H1 (cell line): ENCODE measurements around the gene ISL2. TPM values are rescaled to one million over a fixed set of nuclear protein-coding genes. Genes with fewer than 3 reads are reported as not detected.

Source experiments
- CTCF ChIA-PET: fragments of 300-600 bp; sonication (Branson Sonifier 250); formaldehyde crosslinking; loops from one replicate; lab custom pipeline; 2021; ENCODE audit not compliant: partially characterized antibody; lab: Charles Lee
- POLR2A ChIA-PET: fragments of 300-600 bp; sonication (Branson Sonifier 250); formaldehyde crosslinking; loops from one replicate; lab custom pipeline; 2021; ENCODE audit warnings: inconsistent platforms; ENCODE audit not compliant: partially characterized antibody; lab: Charles Lee
- DNase-seq, 2 experiments: peaks; one replicate each; pipeline versions ENCODE4 v3.0.0 to v3.0.0-alpha.2; 2010 to 2022; ENCODE audit warnings: low spot score in 2 of 2, low read depth in 1 of 2, mixed read lengths in 1 of 2
- FAIRE-seq: peaks from 2 replicates; lab custom pipeline; 2011; peaks lifted over from hg19 to GRCh38; lab: Jason Lieb, UNC
- H2AFZ ChIP-seq: 2 replicates; pipeline ENCODE4 v1.8.1; 2012; ENCODE audit warnings: low read length, inconsistent platforms
- H2AK5ac ChIP-seq: 2 replicates; pipeline ENCODE4 v1.6.1; 2013; ENCODE audit warnings: low read depth, low read length
- H2BK120ac ChIP-seq: replicated peaks from 2 replicates; pipeline ENCODE3; 2013; ENCODE audit warnings: low read depth, low read length, inconsistent platforms
- H2BK12ac ChIP-seq: 2 replicates; pipeline ENCODE4 v1.6.1; 2013; ENCODE audit warnings: low read depth, low read length
- H2BK15ac ChIP-seq: 2 replicates; pipeline ENCODE4 v1.6.1; 2013; ENCODE audit warnings: low read length
- H2BK20ac ChIP-seq: 2 replicates; pipeline ENCODE4 v1.6.1; 2013; ENCODE audit warnings: low read length
- H2BK5ac ChIP-seq: 2 replicates; pipeline ENCODE4 v1.6.1; 2013; ENCODE audit warnings: low read depth, low read length
- H3K14ac ChIP-seq: 2 replicates; pipeline ENCODE4 v1.6.1; 2013; ENCODE audit warnings: inconsistent platforms; ENCODE audit not compliant: insufficient read length
- H3K18ac ChIP-seq: 2 replicates; pipeline ENCODE4 v1.6.1; 2013; ENCODE audit warnings: low read length; ENCODE audit errors: extremely low read depth
- H3K23ac ChIP-seq: 2 replicates; pipeline ENCODE4 v1.6.1; 2013; ENCODE audit warnings: inconsistent platforms; ENCODE audit not compliant: insufficient read length
- H3K23me2 ChIP-seq: 2 replicates; pipeline ENCODE4 v1.6.1; 2013; ENCODE audit warnings: low read depth, low read length
- H3K27ac ChIP-seq: 2 replicates; pipeline ENCODE4 v1.6.1; 2011; ENCODE audit warnings: low read depth, low read length, inconsistent platforms
- H3K27me3 ChIP-seq, 4 experiments: replicated peaks in 1 of 4; 1 replicate in 1 of 4; 2 replicates in 3 of 4; pipeline versions ENCODE4 v1.6.1 to v1.8.1; 2011 to 2013; ENCODE audit warnings: low read length in 3 of 4, mild to moderate bottlenecking in 3 of 4, inconsistent platforms in 2 of 4, mixed read lengths in 2 of 4, moderate library complexity in 1 of 4; ENCODE audit not compliant: control insufficient read depth in 3 of 4, insufficient read depth in 3 of 4; ENCODE audit errors: extremely low read depth in 1 of 4
- H3K36me3 ChIP-seq, 4 experiments: 2 replicates each; pipeline versions ENCODE4 v1.6.1 to v1.8.1; 2011 to 2013; ENCODE audit warnings: mild to moderate bottlenecking in 4 of 4, low read length in 3 of 4, moderate library complexity in 2 of 4, control low read depth in 1 of 4, inconsistent platforms in 1 of 4; ENCODE audit not compliant: insufficient read depth in 4 of 4, control insufficient read depth in 2 of 4
- H3K4ac ChIP-seq: replicated peaks from 2 replicates; pipeline ENCODE3; 2013; ENCODE audit warnings: low read length, low read depth, mixed read lengths, inconsistent platforms; ENCODE audit not compliant: insufficient read length
- H3K4me1 ChIP-seq, 4 experiments: replicated peaks in 1 of 4; 1 replicate in 1 of 4; 2 replicates in 3 of 4; pipeline versions ENCODE4 v1.6.1 to v1.8.1; 2011 to 2013; ENCODE audit warnings: low read length in 3 of 4, inconsistent platforms in 2 of 4, mixed read lengths in 1 of 4; ENCODE audit not compliant: insufficient read depth in 4 of 4, control insufficient read depth in 3 of 4
- H3K4me2 ChIP-seq, 2 experiments: 2 replicates each; pipeline versions ENCODE4 v1.6.1 to v1.8.1; 2011 to 2013; ENCODE audit warnings: low read depth in 2 of 2, low read length in 2 of 2, control low read depth in 1 of 2, inconsistent platforms in 1 of 2, mild to moderate bottlenecking in 1 of 2; ENCODE audit not compliant: insufficient read depth in 1 of 2
- H3K4me3 ChIP-seq, 4 experiments: fragments of 200-600, 300-600 bp in 1 of 4; sonication (generic), shearing (Covaris generic), sonication (Bioruptor Twin) in 1 of 4; 2 replicates each; pipeline versions ENCODE4 v1.5.1 to v1.8.1; 2011 to 2016; ENCODE audit warnings: low read length in 4 of 4, low read depth in 3 of 4, control low read depth in 2 of 4, inconsistent platforms in 2 of 4, mild to moderate bottlenecking in 2 of 4, mixed read lengths in 1 of 4, moderate library complexity in 1 of 4; ENCODE audit not compliant: insufficient read depth in 2 of 4; ENCODE audit errors: extremely low read depth in 1 of 4
- H3K56ac ChIP-seq: replicated peaks from 2 replicates; pipeline ENCODE3; 2013; ENCODE audit warnings: low read depth, mild to moderate bottlenecking, mixed read lengths, low read length, inconsistent platforms; ENCODE audit not compliant: insufficient read length
- H3K79me1 ChIP-seq: 2 replicates; pipeline ENCODE4 v1.6.1; 2013; ENCODE audit warnings: low read depth, low read length, control low read depth
- H3K79me2 ChIP-seq, 2 experiments: 2 replicates each; pipeline versions ENCODE4 v1.6.1 to v1.8.1; 2012 to 2013; ENCODE audit warnings: low read length in 2 of 2, mild to moderate bottlenecking in 2 of 2, inconsistent platforms in 1 of 2; ENCODE audit not compliant: insufficient read depth in 2 of 2, control insufficient read depth in 1 of 2
- H3K9ac ChIP-seq, 4 experiments: replicated peaks in 1 of 4; 1 replicate in 1 of 4; 2 replicates in 3 of 4; pipeline versions ENCODE4 v1.6.1 to v1.8.1; 2011 to 2013; ENCODE audit warnings: low read depth in 3 of 4, low read length in 3 of 4, control low read depth in 2 of 4, mild to moderate bottlenecking in 2 of 4, moderate library complexity in 2 of 4, inconsistent platforms in 1 of 4; ENCODE audit errors: extremely low read depth in 1 of 4
- H3K9me3 ChIP-seq, 2 experiments: 2 replicates each; pipeline versions ENCODE4 v1.6.1 to v1.8.1; 2012 to 2013; ENCODE audit warnings: mild to moderate bottlenecking in 2 of 2, moderate library complexity in 2 of 2, control low read depth in 1 of 2, inconsistent platforms in 1 of 2, low read depth in 1 of 2, low read length in 1 of 2, mixed read lengths in 1 of 2; ENCODE audit not compliant: insufficient read depth in 2 of 2
- H4K20me1 ChIP-seq, 2 experiments: replicated peaks in 1 of 2; 2 replicates each; pipeline versions ENCODE3 to v1.8.1; 2011 to 2013; ENCODE audit warnings: inconsistent platforms in 2 of 2, low read length in 2 of 2, mild to moderate bottlenecking in 1 of 2; ENCODE audit not compliant: insufficient read depth in 2 of 2, control insufficient read depth in 1 of 2
- H4K5ac ChIP-seq: 2 replicates; pipeline ENCODE4 v1.6.1; 2013; ENCODE audit warnings: low read length, low read depth, mixed read lengths, inconsistent platforms; ENCODE audit not compliant: insufficient read length
- H4K8ac ChIP-seq: 2 replicates; pipeline ENCODE4 v1.8.0; 2013; ENCODE audit warnings: mild to moderate bottlenecking, moderate library complexity, low read length, inconsistent platforms; ENCODE audit not compliant: insufficient read depth; ENCODE audit errors: extremely low read depth
- H4K91ac ChIP-seq: replicated peaks from 2 replicates; pipeline ENCODE3; 2013; ENCODE audit warnings: low read length, mixed read lengths, inconsistent platforms; ENCODE audit not compliant: insufficient read length
- CREB1 ChIP-seq: IDR thresholded peaks from 2 replicates; pipeline ENCODE4 v1.6.1; 2012; ENCODE audit warnings: inconsistent platforms
- GTF2F1 ChIP-seq: IDR thresholded peaks from 2 replicates; pipeline ENCODE4 v1.6.1; 2012; ENCODE audit warnings: low read depth, low read length, improper control_type of control experiment, borderline replicate concordance
- WGBS, 2 experiments: shearing (Covaris generic) in 1 of 2; methylation state at CpG; one replicate each; pipeline versions ENCODE4 v1.1.6 to v1.1.7; 2013 to 2015; ENCODE audit warnings: low lambda C conversion rate in 2 of 2, mixed read lengths in 2 of 2, inconsistent platforms in 1 of 2, low coverage in 1 of 2, missing lambda C conversion rate in 1 of 2; ENCODE audit not compliant: insufficient replicate concordance in 2 of 2, insufficient coverage in 1 of 2, insufficient read length in 1 of 2; ENCODE audit errors: extremely low coverage in 1 of 2, missing lambda C conversion rate in 1 of 2; 5-methylcytosine and 5-hydroxymethylcytosine counted together
- polyA plus RNA-seq, 7 experiments: library from polyadenylated mRNA; depleted of rRNA in 3 of 7; stranded (reverse) in 5 of 7; unstranded in 2 of 7; fragments of >200 nt in 5 of 7; fragments of 200-250 nt in 2 of 7; gene quantifications; 1 replicate in 5 of 7; 2 replicates in 1 of 7; 4 replicates in 1 of 7; pipeline versions ENCODE4 v1.2.1 to v1.2.3, GENCODE V29; 2011 to 2013; ENCODE audit warnings: missing spikeins in 2 of 7, mixed read lengths in 2 of 7
- total RNA-seq: library from RNA; stranded (reverse); fragmentation: NEBNext Ultra II Directional; extraction: Animal tissue kit (Norgen Biotek cat#: 25700); gene quantifications from 2 replicates; pipeline ENCODE4 v1.2.1, GENCODE V29; 2021

The ISL2 gene
- total and polyA plus RNA-seq, 2 of the 8 experiments (the other 6 are each of a cell fraction or from before 2014, with no cell fraction given): 0.32 to 0.99 TPM

GRCh38 chr15:76293361-76293760, 43.2 kb upstream of the ISL2 start:
- Histone ChIP-seq H4K5ac (no peak overlapping the region), H3K23ac (no peak overlapping the region), H3K4ac (no peak overlapping the region), H3K56ac (no peak overlapping the region), H3K4me1 (no peaks in the 10 kb centered on the region), H4K91ac (no peak overlapping the region), H3K36me3 (no peaks in the 10 kb centered on the region; a peak in 1 of 8 replicates), H3K4me3 (no peak overlapping the region), H2BK20ac (no peak overlapping the region), H3K18ac (no peak overlapping the region), H4K20me1 (no peaks in the 10 kb centered on the region), H3K4me2 (no peak overlapping the region), H3K79me1 (no peaks in the 10 kb centered on the region; the same call in 1 of the 2 replicates), H4K8ac (no peak overlapping the region), H3K27me3 (no peaks in the 10 kb centered on the region), H3K9me3 (no peaks in the 10 kb centered on the region), H2AK5ac (no peak overlapping the region), H2AFZ (no peak overlapping the region), H3K23me2 (no peaks in the 10 kb centered on the region), H2BK5ac (no peak overlapping the region), H3K79me2 (peaks cover 0 to 5% of the 10 kb centered on the region in 2 experiments; a peak in 2 of 4 replicates), H2BK12ac (no peak overlapping the region), H3K27ac (no peak overlapping the region), H3K14ac (no peak overlapping the region), H3K9ac (no peak overlapping the region), H2BK120ac (no peak overlapping the region), H2BK15ac (no peak overlapping the region)
- WGBS, 2 experiments: 96% methylated on average over 1 of the region's 1 CpG; no CpG with 5 or more reads in 1 of the 2 experiments
- CTCF ChIA-PET: interaction anchor here (0.9 to 2.3 kb wide), 5 partner anchors 13 to 58 kb away, joined by 3 to 9 read pairs (median 3); no protein-coding TSS in a partner anchor
- TF ChIP-seq GTF2F1 (no peak), CREB1 (no peak)
- DNase-seq (no peak), FAIRE-seq (no peak)
- POLR2A ChIA-PET: interaction anchor here (1.4 kb wide), 1 partner anchor 18 kb away, joined by 4 read pairs; the partner anchor contains the start of gene ETFA
